Measurements from ENCODE around the gene KRTAP10-3. TPM values are rescaled to one million over a fixed set of nuclear protein-coding genes. Genes with fewer than 3 reads are reported as not detected.
"Not testable (repeated sequence)": the region's sequence is repeated elsewhere in the genome, so short reads cannot be mapped to it uniquely, and the experiment has no call there.

Gene KRTAP10-3
- total RNA-seq, 3 donors from 2014 or later: not detected

DNA sequence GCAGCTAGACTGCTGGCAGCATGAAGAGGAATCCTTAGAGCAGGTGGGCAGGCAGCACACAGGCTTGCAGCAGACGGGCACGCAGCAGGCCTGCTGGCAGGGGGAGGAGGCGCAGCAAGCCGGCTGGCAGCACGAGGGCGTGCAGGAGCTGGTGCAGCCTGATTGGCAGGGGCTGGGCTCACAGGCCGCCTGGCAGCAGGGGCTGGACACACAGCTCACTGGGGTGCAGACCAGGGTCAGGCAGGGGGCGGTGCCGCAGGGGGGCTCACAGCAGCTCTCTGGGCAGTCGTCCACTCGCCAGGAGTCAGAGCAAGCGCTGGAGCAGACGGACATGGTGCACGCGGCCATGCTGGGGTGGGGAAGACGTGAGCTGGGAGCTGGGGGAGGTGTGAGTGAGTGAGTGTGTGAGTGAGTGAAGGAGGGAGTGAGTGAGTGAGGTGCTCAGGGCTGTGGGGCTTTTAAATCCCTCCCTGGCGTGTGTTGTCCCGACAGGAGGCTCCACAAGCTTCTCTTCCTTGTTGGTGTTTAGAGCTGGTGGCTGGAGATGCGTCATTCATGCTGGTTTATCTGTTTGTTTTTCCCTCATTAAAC, 21.7 kb upstream of the KRTAP10-3 start, which contains the start of gene KRTAP10-5:
KRTAP10-5 (minus strand) TSS at position 374 of the 591 bp plus-strand sequence; CDS start at position 348, 26 bp downstream.
- Mint-ChIP-seq H3K9me3 (peaks cover 19% of the 10 kb centered on the region), H3K4me1 (ENCODE audit: low read depth) (peaks cover 17% of the 10 kb centered on the region)
- H3K4me3 Mint-ChIP-seq; ATAC-seq; H3K27me3 Mint-ChIP-seq (ENCODE audit: low read depth); H3K36me3 Mint-ChIP-seq (ENCODE audit: insufficient read depth); DNase-seq: not testable (repeated sequence)

GRCh38 chr21:44579833-44580144, 21.2 kb upstream of the KRTAP10-3 start:
- no peak for ATAC-seq
- Mint-ChIP-seq H3K4me1 (ENCODE audit: low read depth) (peaks cover 17% of the 10 kb centered on the region), H3K36me3 (ENCODE audit: insufficient read depth) (peaks cover 2% of the 10 kb centered on the region), H3K4me3 (no peak overlapping the region), H3K27me3 (ENCODE audit: low read depth) (peaks cover 6% of the 10 kb centered on the region), H3K9me3 (peaks cover 19% of the 10 kb centered on the region)
- no peak for DNase-seq

GRCh38 chr21:44579056-44579832, 20.6 kb upstream of the KRTAP10-3 start:
- H3K9me3 Mint-ChIP-seq: peaks cover 19% of the 10 kb centered on the region
- peaks cover 4% of the 10 kb centered on the region for H3K27me3 Mint-ChIP-seq (ENCODE audit: low read depth)
- peaks cover 2% of the 10 kb centered on the region for H3K36me3 Mint-ChIP-seq (ENCODE audit: insufficient read depth)
- no peak for ATAC-seq
- DNase-seq: no peak
- no peak overlapping the region for H3K4me3 Mint-ChIP-seq
- H3K4me1 Mint-ChIP-seq (ENCODE audit: low read depth): peaks cover 18% of the 10 kb centered on the region

DNA sequence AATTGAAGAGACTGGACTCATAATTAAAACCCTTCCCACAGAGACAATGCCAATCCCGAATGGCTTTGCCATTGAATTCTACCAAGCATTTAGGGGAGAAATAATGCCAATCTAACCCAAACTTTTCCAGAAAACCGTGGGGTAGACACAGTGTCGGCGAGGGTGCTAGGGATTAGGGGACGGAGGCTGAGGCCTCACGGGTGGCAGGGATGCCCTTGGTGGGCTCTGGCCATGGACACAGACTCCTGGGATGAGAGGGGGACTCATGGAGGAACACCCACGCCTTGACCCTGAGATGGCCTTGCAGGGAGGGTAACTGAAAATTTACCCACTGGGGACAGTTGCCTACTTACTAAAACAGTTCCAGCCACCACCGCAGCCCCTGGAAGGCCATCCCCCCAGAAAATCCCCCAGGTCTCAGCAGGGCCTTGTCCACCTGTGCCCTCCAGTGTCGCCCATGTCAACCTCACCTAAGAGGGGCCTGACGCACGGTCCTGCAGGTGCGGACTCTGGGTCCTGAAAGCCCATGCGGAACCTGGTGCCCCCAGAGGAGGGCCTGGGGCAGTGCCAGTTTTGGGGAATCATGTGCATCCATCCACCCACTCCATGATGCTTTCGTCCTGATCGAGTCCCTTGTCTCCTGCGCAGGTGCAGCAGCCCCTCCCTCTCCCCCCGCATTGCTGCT, 19.9 kb upstream of the KRTAP10-3 start:
- no peak overlapping the region for H3K4me3 Mint-ChIP-seq
- H3K36me3 Mint-ChIP-seq (ENCODE audit: insufficient read depth): peaks cover 2% of the 10 kb centered on the region
- ATAC-seq (no peak), DNase-seq (no peak)
- H3K9me3 Mint-ChIP-seq: peaks cover 19% of the 10 kb centered on the region
- peaks cover 4% of the 10 kb centered on the region for H3K27me3 Mint-ChIP-seq (ENCODE audit: low read depth)
- peaks cover 11% of the 10 kb centered on the region for H3K4me1 Mint-ChIP-seq (ENCODE audit: low read depth)

GRCh38 chr21:44576025-44576420, 17.4 kb upstream of the KRTAP10-3 start:
- H3K27me3 Mint-ChIP-seq (ENCODE audit: low read depth): peaks cover 10% of the 10 kb centered on the region

GRCh38 chr21:44575307-44576024, 16.9 kb upstream of the KRTAP10-3 start:
- ATAC-seq: no peak
- H3K36me3 Mint-ChIP-seq (ENCODE audit: insufficient read depth): peaks cover 2% of the 10 kb centered on the region
- DNase-seq: no peak
- H3K4me3 Mint-ChIP-seq: no peak overlapping the region
- H3K9me3 Mint-ChIP-seq: peaks cover 12% of the 10 kb centered on the region
- peaks cover 4% of the 10 kb centered on the region for H3K4me1 Mint-ChIP-seq (ENCODE audit: low read depth)
- H3K27me3 Mint-ChIP-seq (ENCODE audit: low read depth): peaks cover 10% of the 10 kb centered on the region

More at GRCh38 chr21:44576025-44576420, 17.4 kb upstream of the KRTAP10-3 start:
- H3K4me3 Mint-ChIP-seq: no peak overlapping the region
- H3K9me3 Mint-ChIP-seq: peaks cover 14% of the 10 kb centered on the region
- ATAC-seq (no peak), DNase-seq (no peak)
- H3K4me1 Mint-ChIP-seq (ENCODE audit: low read depth): peaks cover 4% of the 10 kb centered on the region
- H3K36me3 Mint-ChIP-seq (ENCODE audit: insufficient read depth): peaks cover 2% of the 10 kb centered on the region

DNA sequence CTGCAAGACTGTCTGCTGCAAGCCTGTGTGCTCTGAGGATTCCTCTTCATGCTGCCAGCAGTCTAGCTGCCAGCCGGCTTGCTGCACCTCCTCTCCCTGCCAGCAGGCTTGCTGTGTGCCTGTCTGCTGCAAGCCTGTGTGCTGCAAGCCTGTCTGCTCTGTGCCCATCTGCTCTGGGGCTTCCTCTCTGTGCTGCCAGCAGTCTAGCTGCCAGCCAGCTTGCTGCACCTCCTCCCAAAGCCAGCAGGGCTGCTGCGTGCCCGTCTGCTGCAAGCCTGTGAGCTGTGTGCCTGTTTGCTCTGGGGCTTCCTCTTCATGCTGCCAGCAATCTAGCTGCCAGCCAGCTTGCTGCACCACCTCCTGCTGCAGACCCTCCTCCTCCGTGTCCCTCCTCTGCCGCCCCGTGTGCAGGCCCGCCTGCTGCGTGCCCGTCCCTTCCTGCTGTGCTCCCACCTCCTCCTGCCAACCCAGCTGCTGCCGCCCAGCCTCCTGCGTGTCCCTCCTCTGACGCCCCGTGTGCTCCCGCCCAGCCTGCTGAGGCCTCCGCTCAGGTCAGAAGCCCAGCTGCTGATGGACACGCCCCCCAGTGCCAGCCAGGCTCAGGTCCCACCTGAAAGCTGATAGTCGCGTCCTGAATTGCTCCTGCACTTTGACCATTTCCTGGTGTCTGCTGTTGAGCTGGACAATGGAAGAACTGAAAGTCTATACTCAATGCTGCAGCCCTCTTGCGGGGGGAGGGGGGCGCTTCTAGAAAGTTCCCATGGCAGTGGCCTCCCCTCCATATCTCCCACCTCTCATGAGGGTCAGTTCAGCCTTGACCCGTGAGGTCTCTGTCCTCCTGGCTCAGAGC, 16.1 kb upstream of the KRTAP10-3 start:
- no peak for DNase-seq

GRCh38 chr21:44573630-44574456, 15.2 kb upstream of the KRTAP10-3 start, which contains the start of gene KRTAP10-4:
Gene KRTAP10-4 (plus strand): TSS chr21:44573729. CDS start chr21:44573759, 30 bp downstream.
- H3K27me3 Mint-ChIP-seq (ENCODE audit: low read depth); H3K4me3 Mint-ChIP-seq; ATAC-seq; DNase-seq; H3K36me3 Mint-ChIP-seq (ENCODE audit: insufficient read depth); H3K4me1 Mint-ChIP-seq (ENCODE audit: low read depth): not testable (repeated sequence)
- H3K9me3 Mint-ChIP-seq: peaks cover 12% of the 10 kb centered on the region

More for the DNA sequence above, 16.1 kb upstream of the KRTAP10-3 start:
- Mint-ChIP-seq H3K9me3 (peaks cover 12% of the 10 kb centered on the region), H3K36me3 (ENCODE audit: insufficient read depth) (peaks cover 2% of the 10 kb centered on the region), H3K27me3 (ENCODE audit: low read depth) (peaks cover 10% of the 10 kb centered on the region), H3K4me1 (ENCODE audit: low read depth) (peaks cover 4% of the 10 kb centered on the region), H3K4me3 (no peak overlapping the region)
- no peak for ATAC-seq

DNA sequence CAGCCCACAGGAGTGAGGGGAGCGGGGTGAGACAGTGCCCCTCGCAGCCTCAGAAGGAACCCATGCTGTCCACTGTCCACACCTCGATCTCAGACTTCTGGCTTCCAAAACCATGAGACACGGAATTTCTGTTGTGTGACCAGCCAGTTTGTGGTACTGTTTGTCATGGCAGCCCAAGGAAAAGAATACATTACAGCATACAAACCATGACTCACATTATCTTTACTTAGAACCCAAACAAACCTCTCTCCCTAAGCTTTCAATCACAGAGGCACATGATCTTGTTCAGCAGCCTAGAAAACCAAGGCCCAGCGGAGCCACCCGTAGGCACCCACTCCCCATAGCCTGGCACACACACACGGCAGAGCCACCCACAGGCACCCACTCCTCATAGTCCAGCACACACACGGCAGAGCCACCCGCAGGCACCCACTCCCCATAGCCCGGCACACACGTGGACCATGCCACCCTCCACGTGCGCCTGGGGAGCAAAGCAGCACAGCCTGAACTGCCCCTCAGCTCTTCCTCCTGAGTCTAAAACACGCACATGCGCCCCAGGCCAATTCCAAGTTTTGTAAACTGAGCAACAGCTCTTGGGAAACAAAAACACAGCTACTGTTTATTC, 14.5 kb upstream of the KRTAP10-3 start:
- H3K36me3 Mint-ChIP-seq (ENCODE audit: insufficient read depth): peaks cover 2% of the 10 kb centered on the region
- no peak overlapping the region for H3K4me3 Mint-ChIP-seq
- DNase-seq (no peak), ATAC-seq (no peak)
- H3K4me1 Mint-ChIP-seq (ENCODE audit: low read depth): peaks cover 4% of the 10 kb centered on the region
- peaks cover 9% of the 10 kb centered on the region for H3K27me3 Mint-ChIP-seq (ENCODE audit: low read depth)
- H3K9me3 Mint-ChIP-seq: peaks cover 11% of the 10 kb centered on the region

DNA sequence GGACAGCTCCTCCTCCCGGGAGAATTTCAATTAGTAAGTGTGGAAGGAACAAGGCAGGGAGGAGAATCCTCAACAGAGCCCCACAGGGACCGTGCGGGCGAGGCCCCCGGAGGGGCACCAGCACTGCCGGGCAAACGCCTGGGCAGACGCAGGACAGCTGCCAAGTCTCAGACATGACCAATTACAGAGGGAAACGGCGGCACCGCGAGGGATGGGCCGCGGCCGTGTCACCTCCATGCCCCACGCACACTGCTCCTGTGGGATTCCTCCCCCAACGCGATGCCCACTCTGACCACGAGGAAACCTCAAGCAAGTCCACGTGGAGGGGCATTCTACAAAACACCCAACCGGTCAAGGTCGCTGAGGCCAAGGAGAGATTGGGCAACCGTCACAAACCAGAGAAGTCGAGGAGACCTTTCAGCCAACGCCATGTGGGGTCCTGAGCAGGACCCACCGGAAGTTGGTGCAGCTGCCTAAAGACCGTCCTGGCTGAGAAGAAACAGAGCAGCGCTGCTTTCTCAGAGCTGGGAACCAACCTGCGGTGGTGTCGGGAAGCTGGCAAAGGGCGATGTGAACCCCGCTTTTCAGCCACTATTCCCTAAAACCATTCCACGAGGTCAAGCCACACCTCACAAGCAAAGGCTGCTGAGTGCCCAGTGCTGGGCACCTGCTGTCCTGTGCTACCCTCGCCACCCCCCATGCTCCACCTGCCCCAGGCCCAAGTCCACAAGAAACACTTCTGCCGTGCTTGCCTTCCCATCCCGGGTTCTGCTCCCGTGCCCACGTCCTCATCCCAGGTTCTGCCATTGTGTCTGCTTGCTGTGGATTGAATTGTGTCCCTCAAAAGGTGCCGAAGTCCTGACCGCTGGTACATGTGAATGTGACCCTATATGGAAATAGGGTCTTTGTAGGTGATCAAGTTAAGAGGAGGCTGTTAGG, 13.5 kb upstream of the KRTAP10-3 start:
- no peak for DNase-seq
- Mint-ChIP-seq H3K36me3 (ENCODE audit: insufficient read depth) (no peaks in the 10 kb centered on the region), H3K4me1 (ENCODE audit: low read depth) (peaks cover 4% of the 10 kb centered on the region), H3K9me3 (peaks cover 5% of the 10 kb centered on the region), H3K4me3 (no peak overlapping the region), H3K27me3 (ENCODE audit: low read depth) (peaks cover 9% of the 10 kb centered on the region)
- no peak for ATAC-seq

DNA sequence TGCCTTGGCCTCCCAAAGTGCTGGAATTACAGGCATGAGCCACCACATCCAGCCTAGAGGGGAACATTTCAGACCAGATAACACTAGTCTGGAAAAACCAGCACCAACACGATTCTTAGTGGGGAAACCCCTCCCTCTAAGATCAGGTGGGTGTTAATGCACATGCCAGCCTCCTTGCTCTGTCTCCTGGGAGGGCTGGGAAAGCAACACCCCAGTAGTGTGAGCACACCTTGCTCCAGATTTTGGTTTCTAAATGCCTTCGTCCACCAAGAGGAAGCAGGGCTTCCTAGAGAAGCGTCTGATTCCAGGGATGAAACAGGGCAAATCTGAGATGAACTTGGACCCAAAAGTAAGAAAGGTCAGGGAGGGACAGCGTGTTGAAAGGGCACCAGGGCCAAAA, 12.7 kb upstream of the KRTAP10-3 start:
- Mint-ChIP-seq H3K27me3 (ENCODE audit: low read depth) (peaks cover 9% of the 10 kb centered on the region), H3K9me3 (peaks cover 4% of the 10 kb centered on the region), H3K4me3 (no peak overlapping the region), H3K36me3 (ENCODE audit: insufficient read depth) (no peaks in the 10 kb centered on the region), H3K4me1 (ENCODE audit: low read depth) (peaks cover 4% of the 10 kb centered on the region)
- ATAC-seq: no peak
- no peak for DNase-seq

Data from activated T-cell treated with anti-CD3 and anti-CD28 coated beads, Interleukin-2, amount 50 U/mL, for 4 hours (primary cell).